WTC11 (cell line): Measurements from ENCODE around the gene ISG20.

Experiments
- CBFB ChIP-seq: sonication (generic); formaldehyde crosslinking; IDR thresholded peaks from 2 replicates; pipeline ENCODE4 v1.8.1; 2022; ENCODE audit warnings: mild to moderate bottlenecking, low read depth, missing genetic modification reagents
- CTCF ChIP-seq: fragments of 200-600 bp; IDR thresholded peaks from 2 replicates; pipeline ENCODE4 v1.8.0; 2022; ENCODE audit warnings: antibody characterized with exemption
- ERG ChIP-seq: fragments of 250-450 bp; sonication (Bioruptor Pico); IDR thresholded peaks from 2 replicates; pipeline ENCODE4 v1.8.0; 2021; ENCODE audit warnings: mild to moderate bottlenecking
- FOXJ3 ChIP-seq: sonication (generic); formaldehyde crosslinking; IDR thresholded peaks from 2 replicates; pipeline ENCODE4 v1.9.0; 2021; ENCODE audit warnings: missing genetic modification reagents, mild to moderate bottlenecking, borderline replicate concordance
- IRF1 ChIP-seq: sonication (generic); formaldehyde crosslinking; IDR thresholded peaks from 2 replicates; pipeline ENCODE4 v1.8.0; 2023; ENCODE audit warnings: missing genetic modification reagents
- JUN ChIP-seq: sonication (generic); formaldehyde crosslinking; IDR thresholded peaks from 2 replicates; pipeline ENCODE4 v1.8.0; 2023; ENCODE audit warnings: mild to moderate bottlenecking, missing genetic modification reagents
- MAX ChIP-seq: sonication (generic); formaldehyde crosslinking; IDR thresholded peaks from 2 replicates; pipeline ENCODE4 v1.8.0; 2022; ENCODE audit warnings: mild to moderate bottlenecking, missing genetic modification reagents
- NFE2L1 ChIP-seq: sonication (generic); formaldehyde crosslinking; IDR thresholded peaks from 2 replicates; pipeline ENCODE4 v1.8.1; 2023; ENCODE audit warnings: missing genetic modification reagents
- TP53 ChIP-seq: sonication (generic); formaldehyde crosslinking; IDR thresholded peaks from 2 replicates; pipeline ENCODE4 v1.8.1; 2023; ENCODE audit warnings: mild to moderate bottlenecking, missing genetic modification reagents
- ZNF671 ChIP-seq: fragments of 250-450 bp; sonication (Bioruptor Pico); IDR thresholded peaks from 2 replicates; pipeline ENCODE4 v1.8.0; 2021; ENCODE audit warnings: mild to moderate bottlenecking

- no peak for TF ChIP-seq CTCF
- no peak for TF ChIP-seq TP53 (CRISPR knock-in tag)
- no peak for TF ChIP-seq JUN (CRISPR knock-in tag)
- no peak for TF ChIP-seq IRF1 (CRISPR knock-in tag)
- no peak for TF ChIP-seq ZNF671 (CRISPR knock-in tag)
- no peak for TF ChIP-seq FOXJ3 (CRISPR knock-in tag)
- no peak for TF ChIP-seq MAX (CRISPR knock-in tag)
- no peak for TF ChIP-seq CBFB (CRISPR knock-in tag)
- TF ChIP-seq ERG = no peak
- no peak for TF ChIP-seq NFE2L1 (CRISPR knock-in tag)
Observed at GRCh38 chr15:88655800-88656488, 17.1 kb downstream of the ISG20 start.
